DOHH2 (cell line): ENCODE results near the gene USH1C.

Source experiments
- CTCF ChIP-seq: fragments of 200-600 bp; sonication (generic); IDR thresholded peaks from one replicate; pipeline ENCODE4 v1.5.1; 2014; ENCODE audit warnings: antibody characterized with exemption, mild to moderate bottlenecking, low read depth, low read length; ENCODE audit not compliant: poor library complexity, severe bottlenecking
- EZH2phosphoT487 ChIP-seq: fragments of 200-600 bp; sonication (generic); IDR thresholded peaks from 2 replicates; pipeline ENCODE4 v1.6.1; 2017; ENCODE audit warnings: borderline replicate concordance, mild to moderate bottlenecking, antibody characterized with exemption, low read length, moderate library complexity, mixed read lengths

DNA sequence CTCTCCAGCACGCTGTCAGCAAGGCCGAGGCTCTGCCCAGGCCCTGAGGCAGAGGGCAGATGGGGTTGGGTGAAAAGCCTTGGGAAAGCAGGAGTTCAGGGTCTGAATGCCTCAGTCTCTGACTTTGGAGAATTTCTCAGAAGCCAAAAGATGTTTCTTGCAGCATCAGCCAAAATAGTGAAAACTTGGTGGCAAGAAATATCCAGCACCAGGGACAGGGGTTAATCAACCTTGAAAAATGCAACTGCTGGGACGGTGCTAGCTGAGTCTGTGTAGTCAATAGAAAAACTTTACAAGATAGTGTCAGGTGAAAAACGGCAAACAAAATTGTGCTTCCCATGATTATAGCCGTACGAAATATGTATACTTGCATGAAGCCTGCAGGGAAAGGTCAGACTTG lies 66.1 kb downstream of the USH1C start:
- TF ChIP-seq CTCF: no peak
- no peak for TF ChIP-seq EZH2phosphoT487
